Measurements from ENCODE around the gene NCBP1. TPM values are rescaled to one million over a fixed set of nuclear protein-coding genes. Genes with fewer than 3 reads are reported as not detected.

Gene NCBP1
- total RNA-seq, 2 experiments from 2014 or later = 50.7 to 53.5 TPM

GRCh38 chr9:97695995-97696802, 62.6 kb downstream of the NCBP1 start:
- DNase-seq (peak in 2 of 14 experiments; percentile 6 to 21), ATAC-seq (ENCODE audit: poor library complexity) (no peak)
- Histone ChIP-seq H3K4me3 (ENCODE audit: low read length) (peak overlapping the region; percentile 83), H3K9me3 (ENCODE audit: control insufficient read depth in 1 of 2, insufficient read depth in 1 of 2, low read length in 2 of 2) (no peaks in the 10 kb centered on the region), H3K36me3 (ENCODE audit: insufficient read depth, low read length) (peaks cover 11% of the 10 kb centered on the region), H3K27me3 (ENCODE audit: control insufficient read depth in 1 of 2, insufficient read depth in 2 of 2, low read length in 2 of 2) (no peaks in the 10 kb centered on the region), H3K4me1 (ENCODE audit: insufficient read depth, low read length) (peaks cover 26% of the 10 kb centered on the region), H3K27ac (ENCODE audit: low read depth in 1 of 2, low read length in 2 of 2) (peak overlapping the region; percentile 71 to 80)
- Mint-ChIP-seq H3K36me3 (ENCODE audit: low read depth) (peaks cover 31% of the 10 kb centered on the region), H3K4me3 (peak overlapping the region; percentile 87), H3K27me3 (peaks cover under 1% of the 10 kb centered on the region), H3K9me3 (no peaks in the 10 kb centered on the region), H3K4me1 (ENCODE audit: low read depth) (peaks cover 62% of the 10 kb centered on the region), H3K27ac (peak overlapping the region; percentile 86)
- POLR2A ChIA-PET = interaction anchor here (0.6 to 3.4 kb wide), 13 partner anchors 8 to 560 kb away, joined by 3 to 50 read pairs (median 7); partner anchors contain the start of genes ANP32B, NANS, NCBP1 and TBC1D2
- TF ChIP-seq, protein P1, sequence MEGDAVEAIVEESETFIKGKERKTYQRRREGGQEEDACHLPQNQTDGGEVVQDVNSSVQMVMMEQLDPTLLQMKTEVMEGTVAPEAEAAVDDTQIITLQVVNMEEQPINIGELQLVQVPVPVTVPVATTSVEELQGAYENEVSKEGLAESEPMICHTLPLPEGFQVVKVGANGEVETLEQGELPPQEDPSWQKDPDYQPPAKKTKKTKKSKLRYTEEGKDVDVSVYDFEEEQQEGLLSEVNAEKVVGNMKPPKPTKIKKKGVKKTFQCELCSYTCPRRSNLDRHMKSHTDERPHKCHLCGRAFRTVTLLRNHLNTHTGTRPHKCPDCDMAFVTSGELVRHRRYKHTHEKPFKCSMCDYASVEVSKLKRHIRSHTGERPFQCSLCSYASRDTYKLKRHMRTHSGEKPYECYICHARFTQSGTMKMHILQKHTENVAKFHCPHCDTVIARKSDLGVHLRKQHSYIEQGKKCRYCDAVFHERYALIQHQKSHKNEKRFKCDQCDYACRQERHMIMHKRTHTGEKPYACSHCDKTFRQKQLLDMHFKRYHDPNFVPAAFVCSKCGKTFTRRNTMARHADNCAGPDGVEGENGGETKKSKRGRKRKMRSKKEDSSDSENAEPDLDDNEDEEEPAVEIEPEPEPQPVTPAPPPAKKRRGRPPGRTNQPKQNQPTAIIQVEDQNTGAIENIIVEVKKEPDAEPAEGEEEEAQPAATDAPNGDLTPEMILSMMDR (IDR thresholded peaks at IDR 0.05) = no peak
- CTCF ChIA-PET = interaction anchor here (1.1 to 1.7 kb wide), 3 partner anchors 63 to 227 kb away, joined by 3 to 6 read pairs (median 6); partner anchors contain the start of genes NCBP1, TRMO and TSTD2
- intact Hi-C loops (cut with DNase I, micrococcal nuclease) = loop anchor here (5.0 kb wide), 5 partner anchors 64 to 561 kb away; partner anchors contain the start of genes NCBP1 (in 1 of the 2), TBC1D2 (in 1 of the 2), TDRD7 (in 1 of the 2) and TSTD2 (in 1 of the 2)

DNA sequence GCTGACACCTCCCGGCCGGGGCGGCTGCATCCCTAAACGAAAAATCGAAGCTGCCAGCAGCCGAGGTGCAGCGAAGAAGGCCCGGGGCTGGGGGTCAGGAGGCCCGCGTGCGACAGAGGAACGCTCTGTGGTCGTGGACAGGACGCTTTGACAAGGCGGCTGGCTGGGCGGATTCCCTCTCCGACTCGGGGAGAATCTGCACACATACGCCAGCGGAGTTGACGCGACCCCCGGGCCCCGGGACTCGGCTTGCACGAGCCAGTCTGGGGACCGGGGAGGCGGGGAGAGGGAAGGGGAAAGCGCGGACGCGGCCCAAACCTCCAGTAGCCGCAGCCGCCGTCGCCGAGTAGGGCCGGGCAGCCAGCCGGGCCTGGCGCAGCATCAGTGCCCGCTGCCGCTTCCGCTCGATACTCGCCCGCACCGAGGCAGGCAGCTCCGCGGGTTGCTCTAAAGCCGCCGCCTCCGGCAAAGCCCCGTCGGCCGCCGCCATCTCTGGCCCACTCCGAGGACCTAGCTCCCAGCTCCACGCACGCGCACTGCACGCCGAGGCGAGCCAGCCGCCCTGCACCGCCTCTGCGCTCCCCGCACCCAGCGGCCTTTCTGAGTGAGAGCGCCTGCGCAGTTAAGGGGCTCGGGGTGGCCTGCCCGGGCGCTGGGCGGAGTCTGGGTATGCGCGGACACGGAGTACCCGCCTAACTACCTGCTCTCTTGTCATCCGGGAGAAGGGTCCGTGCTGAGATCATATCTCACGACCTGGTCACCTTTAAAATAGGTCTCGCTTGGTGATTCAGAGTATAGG, 63.4 kb downstream of the NCBP1 start, which contains the start of gene XPA:
TSS of gene XPA (minus strand) at position 538 of the 799 bp plus-strand sequence. CDS start at position 490, 48 bp downstream.
- H3K36me3 Mint-ChIP-seq (ENCODE audit: low read depth) = peaks cover 23% of the 10 kb centered on the region
- intact Hi-C loops (cut with DNase I, micrococcal nuclease) = loop anchor here (5.0 kb wide), 5 partner anchors 65 to 560 kb away; partner anchors contain the start of genes NCBP1 (in 1 of the 2), TBC1D2 (in 1 of the 2), TDRD7 (in 1 of the 2) and TSTD2 (in 1 of the 2)

More for the DNA sequence above, 63.4 kb downstream of the NCBP1 start, which contains the start of gene XPA:
- H3K36me3 ChIP-seq (ENCODE audit: insufficient read depth, low read length) = peaks cover 10% of the 10 kb centered on the region
- Mint-ChIP-seq H3K27ac (peak within 1 kb of the TSS; percentile 86), H3K4me3 (peak within 1 kb of the TSS; percentile 87), H3K27me3 (peaks cover 4% of the 10 kb centered on the region), H3K4me1 (ENCODE audit: low read depth) (peaks cover 62% of the 10 kb centered on the region), H3K9me3 (no peaks in the 10 kb centered on the region)
- TF ChIP-seq, protein P1 (IDR thresholded peaks at IDR 0.05) = no peak
- ATAC-seq (ENCODE audit: poor library complexity) (peak; percentile 92), DNase-seq (peak; percentile 94 to 99 (median 97))
- H3K27ac ChIP-seq (ENCODE audit: low read depth in 1 of 2, low read length in 2 of 2) = peak within 1 kb of the TSS; percentile 80 to 81
- CTCF ChIA-PET = interaction anchor here (1.1 to 1.7 kb wide), 3 partner anchors 64 to 226 kb away, joined by 3 to 6 read pairs (median 6); partner anchors contain the start of genes NCBP1, TRMO and TSTD2
- no peaks in the 10 kb centered on the region for H3K9me3 ChIP-seq (ENCODE audit: control insufficient read depth in 1 of 2, insufficient read depth in 1 of 2, low read length in 2 of 2)
- H3K4me3 ChIP-seq (ENCODE audit: low read length) = peak within 1 kb of the TSS; percentile 83
- H3K27me3 ChIP-seq (ENCODE audit: control insufficient read depth in 1 of 2, insufficient read depth in 2 of 2, low read length in 2 of 2) = no peaks in the 10 kb centered on the region
- H3K4me1 ChIP-seq (ENCODE audit: insufficient read depth, low read length) = peaks cover 26% of the 10 kb centered on the region
- POLR2A ChIA-PET = interaction anchor here (0.6 to 3.4 kb wide), 20 partner anchors 9 to 1130 kb away, joined by 3 to 50 read pairs (median 4); partner anchors contain the start of genes ANP32B, NANS, NCBP1 and TBC1D2
